Spleen (tissue), 7 donors: ENCODE measurements around the gene GALNTL6.

Experiments used
- POLR2A ChIP-seq, 3 donors: fragments of 450-650 bp; IDR thresholded peaks; one replicate each; pipeline ENCODE4 v1.5.1; 2017; ENCODE audit warnings: antibody characterized with exemption in 3 of 3, mild to moderate bottlenecking in 1 of 3
- TF ChIP-seq, protein P1 (sequence below), 11 experiments: fragments of 200-600 bp in 7 of 11; fragments of 450-650 bp in 4 of 11; sonication (generic) in 4 of 11; IDR thresholded peaks in 8 of 11; conservative IDR thresholded peaks in 3 of 11; 1 replicate in 7 of 11; 2 replicates in 4 of 11; pipeline versions ENCODE4 v1.4.0 to v1.8.0; 2016 to 2021; ENCODE audit warnings: antibody characterized with exemption in 11 of 11, inconsistent platforms in 4 of 11, mild to moderate bottlenecking in 1 of 11
- donor health status: DM: no; HTN: no; CAD: no; lungs with moderate emphysema.
- donor health status: DM: no; HTN: no; CAD: no.
- donor health status: DM: no; HTN: no; CAD: no.

DNA sequence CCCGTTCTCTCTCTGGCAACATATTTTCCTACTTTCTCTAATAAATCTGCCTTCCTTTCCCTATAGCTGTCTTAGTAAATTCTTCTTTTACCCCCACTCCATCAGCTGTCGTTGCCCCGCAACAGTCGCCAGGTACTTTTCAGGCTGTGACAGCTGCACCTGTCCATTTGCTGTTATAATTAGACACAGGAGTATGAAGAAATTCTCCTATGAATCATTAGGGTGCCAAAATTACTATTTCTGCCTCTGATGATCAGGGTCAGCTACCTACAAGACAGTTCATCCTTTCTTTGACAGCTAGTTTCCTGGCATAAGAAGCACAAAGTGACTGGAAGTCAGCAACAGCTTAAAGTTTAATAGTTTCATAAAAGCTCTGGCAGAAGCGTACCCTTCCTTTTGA, 19.5 kb upstream of the GALNTL6 start:
- TF ChIP-seq, protein P1, sequence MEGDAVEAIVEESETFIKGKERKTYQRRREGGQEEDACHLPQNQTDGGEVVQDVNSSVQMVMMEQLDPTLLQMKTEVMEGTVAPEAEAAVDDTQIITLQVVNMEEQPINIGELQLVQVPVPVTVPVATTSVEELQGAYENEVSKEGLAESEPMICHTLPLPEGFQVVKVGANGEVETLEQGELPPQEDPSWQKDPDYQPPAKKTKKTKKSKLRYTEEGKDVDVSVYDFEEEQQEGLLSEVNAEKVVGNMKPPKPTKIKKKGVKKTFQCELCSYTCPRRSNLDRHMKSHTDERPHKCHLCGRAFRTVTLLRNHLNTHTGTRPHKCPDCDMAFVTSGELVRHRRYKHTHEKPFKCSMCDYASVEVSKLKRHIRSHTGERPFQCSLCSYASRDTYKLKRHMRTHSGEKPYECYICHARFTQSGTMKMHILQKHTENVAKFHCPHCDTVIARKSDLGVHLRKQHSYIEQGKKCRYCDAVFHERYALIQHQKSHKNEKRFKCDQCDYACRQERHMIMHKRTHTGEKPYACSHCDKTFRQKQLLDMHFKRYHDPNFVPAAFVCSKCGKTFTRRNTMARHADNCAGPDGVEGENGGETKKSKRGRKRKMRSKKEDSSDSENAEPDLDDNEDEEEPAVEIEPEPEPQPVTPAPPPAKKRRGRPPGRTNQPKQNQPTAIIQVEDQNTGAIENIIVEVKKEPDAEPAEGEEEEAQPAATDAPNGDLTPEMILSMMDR (IDR thresholded peaks at IDR 0.05 in 8 of 11, conservative IDR thresholded peaks at IDR 0.05 in 3 of 11) = no peak
- TF ChIP-seq POLR2A (IDR thresholded peaks at IDR 0.05) = no peak
